22Rv1 (cell line): ENCODE data around the gene CORO6.
A peak's percentile ranks its signal among the peaks of the same experiment; 100 is the strongest.

Source experiments
- H3K27ac ChIP-seq: fragments of 450-650 bp; 2 replicates; pipeline ENCODE4 v1.5.1; 2017
- ZFX ChIP-seq: fragments of 450-650 bp; IDR thresholded peaks from 2 replicates; pipeline ENCODE4 v1.6.1; 2017; ENCODE audit warnings: antibody characterized with exemption, borderline replicate concordance
- TF ChIP-seq, protein P1 (sequence below): fragments of 450-650 bp; IDR thresholded peaks from 2 replicates; pipeline ENCODE4 v1.5.1; 2017; ENCODE audit warnings: mild to moderate bottlenecking

Gene CORO6

GRCh38 chr17:29573871-29574731 lies 48.6 kb downstream of the CORO6 start:
- H3K27ac ChIP-seq: peak overlapping the region; percentile 60

GRCh38 chr17:29573558-29573869 lies 49.2 kb downstream of the CORO6 start:
- no peak for TF ChIP-seq ZFX
- TF ChIP-seq, protein P1, sequence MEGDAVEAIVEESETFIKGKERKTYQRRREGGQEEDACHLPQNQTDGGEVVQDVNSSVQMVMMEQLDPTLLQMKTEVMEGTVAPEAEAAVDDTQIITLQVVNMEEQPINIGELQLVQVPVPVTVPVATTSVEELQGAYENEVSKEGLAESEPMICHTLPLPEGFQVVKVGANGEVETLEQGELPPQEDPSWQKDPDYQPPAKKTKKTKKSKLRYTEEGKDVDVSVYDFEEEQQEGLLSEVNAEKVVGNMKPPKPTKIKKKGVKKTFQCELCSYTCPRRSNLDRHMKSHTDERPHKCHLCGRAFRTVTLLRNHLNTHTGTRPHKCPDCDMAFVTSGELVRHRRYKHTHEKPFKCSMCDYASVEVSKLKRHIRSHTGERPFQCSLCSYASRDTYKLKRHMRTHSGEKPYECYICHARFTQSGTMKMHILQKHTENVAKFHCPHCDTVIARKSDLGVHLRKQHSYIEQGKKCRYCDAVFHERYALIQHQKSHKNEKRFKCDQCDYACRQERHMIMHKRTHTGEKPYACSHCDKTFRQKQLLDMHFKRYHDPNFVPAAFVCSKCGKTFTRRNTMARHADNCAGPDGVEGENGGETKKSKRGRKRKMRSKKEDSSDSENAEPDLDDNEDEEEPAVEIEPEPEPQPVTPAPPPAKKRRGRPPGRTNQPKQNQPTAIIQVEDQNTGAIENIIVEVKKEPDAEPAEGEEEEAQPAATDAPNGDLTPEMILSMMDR: no peak
- H3K27ac ChIP-seq: peak overlapping the region; percentile 60

More at GRCh38 chr17:29573871-29574731, 48.6 kb downstream of the CORO6 start:
- no peak for TF ChIP-seq ZFX
- TF ChIP-seq, protein P1: no peak

GRCh38 chr17:29572691-29573557 lies 49.8 kb downstream of the CORO6 start:
- peak overlapping the region; percentile 60 for H3K27ac ChIP-seq

DNA sequence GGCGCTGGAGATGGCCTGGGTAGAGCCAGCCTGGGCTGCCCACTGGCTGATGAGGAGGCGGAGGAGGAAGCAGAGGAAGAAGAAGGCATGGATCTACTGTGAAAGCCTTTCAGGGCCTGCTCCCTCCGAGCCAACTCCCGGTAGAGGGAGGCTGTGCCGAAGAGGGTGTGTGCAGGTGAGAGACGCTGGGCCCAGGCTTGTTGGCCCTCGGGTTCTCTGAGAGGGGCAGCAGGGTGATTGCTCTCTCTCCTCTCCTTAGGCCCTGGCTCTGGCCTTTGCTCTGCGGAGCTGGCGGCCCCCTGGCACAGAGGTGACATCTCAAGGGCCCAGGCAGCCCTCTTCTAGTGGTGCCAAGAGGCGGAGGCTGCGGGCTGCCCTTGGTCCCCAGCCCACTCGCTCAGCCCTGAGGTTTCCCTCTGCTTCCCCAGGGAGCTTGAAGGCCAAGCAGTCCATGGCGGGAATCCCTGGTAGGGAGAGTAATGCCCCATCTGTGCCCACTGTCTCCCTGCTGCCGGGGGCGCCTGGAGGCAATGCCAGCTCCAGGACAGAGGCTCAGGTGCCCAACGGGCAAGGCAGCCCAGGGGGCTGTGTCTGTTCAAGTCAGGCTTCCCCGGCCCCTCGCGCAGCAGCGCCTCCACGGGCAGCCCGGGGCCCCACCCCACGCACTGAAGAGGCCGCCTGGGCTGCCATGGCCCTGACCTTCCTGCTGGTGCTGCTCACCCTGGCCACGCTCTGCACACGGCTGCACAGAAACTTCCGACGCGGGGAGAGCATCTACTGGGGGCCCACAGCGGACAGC lies 50.6 kb downstream of the CORO6 start:
- H3K27ac ChIP-seq: peak overlapping the region; percentile 60; the same call in 1 of the 2 replicates
- TF ChIP-seq, protein P1: no peak
- no peak for TF ChIP-seq ZFX

More at GRCh38 chr17:29572691-29573557, 49.8 kb downstream of the CORO6 start:
- TF ChIP-seq, protein P1: peak; percentile 90
- no peak for TF ChIP-seq ZFX

DNA sequence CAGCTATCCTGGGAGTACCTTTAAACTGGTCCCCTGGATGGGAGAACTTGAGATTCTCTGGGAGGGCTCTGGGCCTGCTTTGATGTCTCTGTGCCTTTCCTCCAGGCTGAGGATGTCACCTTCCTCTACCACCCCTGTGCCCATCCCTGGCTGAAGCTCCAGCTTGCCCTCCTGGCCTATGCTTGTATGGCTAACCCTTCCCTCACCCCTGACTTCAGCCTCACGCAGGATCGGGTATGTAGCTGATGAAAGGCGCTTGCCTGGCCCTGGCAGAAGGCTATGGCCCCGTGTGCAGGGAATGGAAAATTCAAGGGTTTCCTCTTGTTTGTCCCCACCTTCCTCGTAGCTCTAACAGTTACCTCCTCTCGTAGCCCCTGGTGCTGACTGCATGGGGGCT lies 51.2 kb downstream of the CORO6 start:
- TF ChIP-seq, protein P1: no peak
- no peak overlapping the region for H3K27ac ChIP-seq

GRCh38 chr17:29570521-29570920 lies 52.2 kb downstream of the CORO6 start:
- H3K27ac ChIP-seq: no peak overlapping the region
- no peak for TF ChIP-seq ZFX

GRCh38 chr17:29569245-29569950 lies 53.3 kb downstream of the CORO6 start:
- H3K27ac ChIP-seq: peak overlapping the region; percentile 80
- TF ChIP-seq, protein P1: no peak
- TF ChIP-seq ZFX: no peak
